ENCODE measurements around the gene UBXN11.

The UBXN11 gene

DNA sequence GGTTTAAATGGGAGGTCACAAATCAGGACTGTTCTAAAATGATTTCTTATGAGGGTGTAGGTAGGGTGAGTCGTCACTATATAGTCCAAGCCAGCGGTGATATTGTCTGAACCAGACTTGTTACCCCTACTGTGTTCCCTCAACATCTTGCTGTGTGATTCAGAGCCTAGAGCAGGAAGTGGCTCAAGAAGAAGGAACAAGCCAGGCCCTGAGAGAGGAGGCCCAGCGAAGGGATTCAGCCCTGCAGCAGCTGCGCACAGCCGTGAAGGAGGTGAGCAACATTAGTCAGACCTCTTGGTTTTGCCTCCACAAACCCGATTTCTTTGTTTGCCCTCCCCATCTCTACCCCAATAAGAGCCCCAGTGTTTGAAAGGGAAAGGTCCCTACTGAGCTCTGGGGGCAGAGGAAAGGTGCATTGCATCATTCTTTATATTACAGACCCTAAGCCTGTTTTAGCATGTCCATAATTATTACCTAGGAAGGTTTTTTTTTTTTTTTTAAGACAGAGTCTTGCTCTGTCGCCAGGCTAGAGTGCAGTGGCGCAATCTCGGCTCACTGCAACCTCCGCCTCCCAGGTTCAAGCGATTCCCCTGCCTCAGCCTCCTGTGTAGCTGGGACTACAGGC is 31.5 kb downstream of the UBXN11 start:
- Histone ChIP-seq H3K4me3 (no peak overlapping the region), H3K27ac (peak overlapping the region in 1 of 2 donors; percentile 100)
- DNase-seq (ENCODE audit: low spot score): no peak
- TF ChIP-seq, protein P1, sequence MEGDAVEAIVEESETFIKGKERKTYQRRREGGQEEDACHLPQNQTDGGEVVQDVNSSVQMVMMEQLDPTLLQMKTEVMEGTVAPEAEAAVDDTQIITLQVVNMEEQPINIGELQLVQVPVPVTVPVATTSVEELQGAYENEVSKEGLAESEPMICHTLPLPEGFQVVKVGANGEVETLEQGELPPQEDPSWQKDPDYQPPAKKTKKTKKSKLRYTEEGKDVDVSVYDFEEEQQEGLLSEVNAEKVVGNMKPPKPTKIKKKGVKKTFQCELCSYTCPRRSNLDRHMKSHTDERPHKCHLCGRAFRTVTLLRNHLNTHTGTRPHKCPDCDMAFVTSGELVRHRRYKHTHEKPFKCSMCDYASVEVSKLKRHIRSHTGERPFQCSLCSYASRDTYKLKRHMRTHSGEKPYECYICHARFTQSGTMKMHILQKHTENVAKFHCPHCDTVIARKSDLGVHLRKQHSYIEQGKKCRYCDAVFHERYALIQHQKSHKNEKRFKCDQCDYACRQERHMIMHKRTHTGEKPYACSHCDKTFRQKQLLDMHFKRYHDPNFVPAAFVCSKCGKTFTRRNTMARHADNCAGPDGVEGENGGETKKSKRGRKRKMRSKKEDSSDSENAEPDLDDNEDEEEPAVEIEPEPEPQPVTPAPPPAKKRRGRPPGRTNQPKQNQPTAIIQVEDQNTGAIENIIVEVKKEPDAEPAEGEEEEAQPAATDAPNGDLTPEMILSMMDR (IDR thresholded peaks at IDR 0.05): no peak

DNA sequence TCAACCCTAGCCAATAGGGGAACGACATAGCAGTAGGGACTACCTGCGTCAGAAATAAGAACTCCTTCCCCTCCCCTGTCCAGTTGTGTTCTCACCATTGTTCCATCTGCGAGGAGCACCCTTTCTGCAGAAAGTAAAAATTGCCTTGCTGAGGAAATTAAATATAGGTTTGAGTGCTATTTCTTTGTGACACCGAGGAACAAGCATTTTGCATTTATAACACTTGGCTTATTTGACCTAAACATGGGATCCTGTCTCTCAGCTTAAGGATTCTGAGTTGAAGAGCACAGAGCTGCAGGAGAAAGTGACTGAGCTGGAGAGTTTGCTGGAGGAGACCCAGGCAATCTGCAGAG is 37.3 kb downstream of the UBXN11 start:
- DNase-seq (ENCODE audit: low spot score): no peak
- Histone ChIP-seq H3K27ac (no peak overlapping the region), H3K4me3 (no peak overlapping the region)
- TF ChIP-seq, protein P1 (IDR thresholded peaks at IDR 0.05): no peak

DNA sequence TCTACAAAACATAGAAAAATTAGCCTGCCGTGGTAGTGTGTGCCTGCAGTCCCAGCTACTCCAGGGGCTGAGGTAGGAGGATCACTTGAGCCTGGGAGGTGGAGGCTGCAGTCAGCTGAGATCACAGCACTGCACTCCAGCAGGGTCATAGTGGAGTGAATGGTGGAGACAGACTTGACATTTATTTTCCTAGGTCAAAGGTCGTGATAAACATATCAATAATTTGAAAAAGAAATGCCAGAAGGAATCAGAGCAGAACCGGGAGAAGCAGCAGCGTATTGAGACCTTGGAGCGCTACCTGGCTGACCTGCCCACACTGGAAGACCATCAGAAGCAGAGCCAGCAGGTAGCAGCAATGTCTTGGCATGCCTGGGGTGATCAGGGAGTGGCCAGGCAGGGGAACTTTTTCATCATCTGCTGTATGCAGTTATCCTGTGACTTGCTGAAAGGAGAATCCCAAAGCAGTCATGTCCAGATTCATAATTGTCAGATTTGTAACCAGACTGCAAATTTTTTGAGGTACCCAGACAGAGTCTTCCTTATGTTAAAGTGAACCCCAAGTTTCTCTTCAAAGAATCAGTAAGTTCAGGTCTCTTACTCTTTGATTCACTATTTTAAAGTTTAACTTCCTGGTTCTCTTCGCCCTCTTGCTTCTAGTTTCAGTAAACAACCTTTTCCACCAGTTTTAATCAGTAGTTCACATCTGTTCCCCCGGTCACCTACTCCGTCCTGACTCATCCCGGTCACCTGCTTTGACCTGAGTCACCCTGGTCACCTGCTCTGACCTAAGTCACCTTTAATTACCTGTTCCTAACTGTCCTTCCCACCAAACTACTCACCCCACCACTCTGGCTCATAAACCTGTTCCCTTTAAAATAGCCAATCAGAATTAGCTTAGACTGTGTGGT is 37.9 kb downstream of the UBXN11 start:
- Histone ChIP-seq H3K27ac (no peak overlapping the region), H3K4me3 (no peak overlapping the region)
- TF ChIP-seq, protein P1 (IDR thresholded peaks at IDR 0.05): no peak
- DNase-seq (ENCODE audit: low spot score): no peak

DNA sequence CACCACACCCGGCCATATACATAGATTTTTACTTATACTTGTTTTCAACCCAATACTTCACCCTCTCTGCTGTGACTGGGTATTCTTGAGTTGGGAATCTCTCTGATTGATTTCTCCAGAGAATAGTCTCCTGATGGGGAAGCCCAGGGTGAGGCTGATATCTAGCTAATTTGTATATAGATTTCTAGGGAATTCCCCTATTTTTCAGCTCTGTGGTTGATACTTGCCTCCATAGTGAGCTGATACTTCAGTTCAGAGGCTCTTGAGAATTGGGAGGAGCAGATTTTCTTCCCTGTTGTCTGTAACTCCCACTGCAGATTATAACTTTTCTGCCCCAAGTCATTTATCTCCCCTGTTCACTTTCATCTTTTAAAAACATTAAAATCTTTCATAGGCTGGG is 41.0 kb downstream of the UBXN11 start:
- Histone ChIP-seq H3K4me3 (no peak overlapping the region), H3K27ac (no peak overlapping the region)
- DNase-seq (ENCODE audit: low spot score): no peak
- TF ChIP-seq, protein P1 (IDR thresholded peaks at IDR 0.05): no peak

DNA sequence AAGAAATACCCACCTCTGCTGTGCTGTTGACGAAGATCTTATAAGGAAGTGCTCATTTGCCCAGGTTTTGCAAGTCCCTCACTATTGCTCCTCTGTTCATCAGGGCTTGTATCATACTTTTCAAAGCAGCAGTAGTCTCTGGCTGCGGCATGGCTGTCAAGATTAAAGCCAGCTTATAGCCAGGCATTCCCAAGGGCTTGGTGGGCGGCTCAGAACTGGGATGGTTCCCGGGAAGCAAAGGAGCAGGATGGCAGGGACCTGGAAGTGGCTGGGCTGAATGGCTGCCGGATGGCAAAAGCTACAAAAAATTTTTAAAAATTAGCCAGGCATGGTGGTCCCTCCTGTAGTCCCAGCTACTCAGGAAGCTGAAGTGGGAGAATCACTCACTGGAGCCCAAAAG is 43.2 kb downstream of the UBXN11 start:
- no peak overlapping the region for H3K4me3 ChIP-seq
- TF ChIP-seq, protein P1 (IDR thresholded peaks at IDR 0.05): no peak
- H3K27ac ChIP-seq: no peak overlapping the region
- DNase-seq (ENCODE audit: low spot score): no peak

DNA sequence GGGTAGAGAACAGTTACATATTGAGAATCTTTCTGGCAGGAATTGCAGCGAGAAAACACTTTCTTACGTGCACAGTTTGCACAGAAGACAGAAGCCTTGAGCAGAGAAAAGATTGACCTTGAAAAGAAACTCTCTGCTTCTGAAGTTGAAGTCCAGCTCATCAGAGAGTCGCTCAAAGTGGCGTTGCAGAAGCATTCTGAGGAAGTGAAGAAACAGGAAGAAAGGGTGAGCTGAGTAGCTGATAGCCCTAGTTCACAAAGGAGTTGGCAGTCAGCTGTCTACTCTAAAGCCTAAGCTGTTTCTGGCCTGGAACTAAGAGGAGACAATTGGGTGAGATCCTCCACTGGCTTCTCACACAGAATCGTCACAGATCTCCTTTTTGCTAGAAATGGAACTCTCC is 46.9 kb downstream of the UBXN11 start:
- H3K27ac ChIP-seq: no peak overlapping the region

More for the DNA sequence above, 46.9 kb downstream of the UBXN11 start:
- TF ChIP-seq, protein P1 (IDR thresholded peaks at IDR 0.05): no peak
- no peak for DNase-seq (ENCODE audit: low spot score)
- H3K4me3 ChIP-seq: no peak overlapping the region

Measured in coronary artery (tissue), 2 donors.